C4-2B (cell line): ENCODE results near the gene NCOA1.

ENCODE experiments used
- H3K27ac ChIP-seq: fragments of 450-650 bp; 2 replicates; pipeline ENCODE4 v1.5.1; 2017
- CTCF ChIP-seq: fragments of 450-650 bp; conservative IDR thresholded peaks from 2 replicates; pipeline ENCODE4 v1.5.1; 2017; ENCODE audit warnings: mild to moderate bottlenecking
- ZFX ChIP-seq: fragments of 450-650 bp; IDR thresholded peaks from 2 replicates; pipeline ENCODE4 v1.6.1; 2017

NCOA1 gene

GRCh38 chr2:24809316-24810007 lies 318.4 kb downstream of the NCOA1 start:
- TF ChIP-seq CTCF (no peak), ZFX (no peak)
- H3K27ac ChIP-seq: no peak overlapping the region

GRCh38 chr2:24813691-24814137 lies 322.7 kb downstream of the NCOA1 start:
- TF ChIP-seq CTCF (no peak), ZFX (no peak)
- peak overlapping the region; percentile 7; the same call in 1 of the 2 replicates for H3K27ac ChIP-seq

GRCh38 chr2:24814516-24814915 lies 323.5 kb downstream of the NCOA1 start:
- H3K27ac ChIP-seq: peak overlapping the region; percentile 44; the same call in 1 of the 2 replicates
- no peak for TF ChIP-seq ZFX
- no peak for TF ChIP-seq CTCF

GRCh38 chr2:24815171-24815570 lies 324.1 kb downstream of the NCOA1 start:
- no peak for TF ChIP-seq CTCF
- H3K27ac ChIP-seq: peak overlapping the region; percentile 44; the same call in 1 of the 2 replicates

- TF ChIP-seq ZFX (no peak), CTCF (no peak)
- no peak overlapping the region; the same call in 1 of the 2 replicates for H3K27ac ChIP-seq
Observed at GRCh38 chr2:24816404-24816803, 325.4 kb downstream of the NCOA1 start.

GRCh38 chr2:24816884-24817283 lies 325.8 kb downstream of the NCOA1 start:
- no peak for TF ChIP-seq ZFX
- no peak for TF ChIP-seq CTCF
- no peak overlapping the region; the same call in 1 of the 2 replicates for H3K27ac ChIP-seq

- TF ChIP-seq CTCF: no peak
- TF ChIP-seq ZFX: no peak
- H3K27ac ChIP-seq: no peak overlapping the region
Observed at GRCh38 chr2:24818721-24819167, 327.7 kb downstream of the NCOA1 start.
